Activated CD4-positive, alpha-beta T cell treated with anti-CD3 and anti-CD28 coated beads for 36 hours (primary cell): ENCODE data around the gene CKAP2. TPM values are rescaled to one million over a fixed set of nuclear protein-coding genes. Genes with fewer than 3 reads are reported as not detected.
"Not testable (repeated sequence)": the region's sequence is repeated elsewhere in the genome, so short reads cannot be mapped to it uniquely, and the experiment has no call there.

Experiments used
- ATAC-seq: fragments of 200-7000 bp; cut with Tn5 transposase; one replicate; pipeline ENCODE4 v1.10.0; 2021; ENCODE audit warnings: mild to moderate bottlenecking, moderate library complexity
- CTCF ChIA-PET: fragments of 350-600 bp; sonication (Branson Sonifier 250); formaldehyde crosslinking; loops from one replicate; lab custom pipeline; 2021; ENCODE audit warnings: antibody characterized with exemption; lab: Charles Lee
- POLR2A ChIA-PET: fragments of 350-600 bp; sonication (Branson Sonifier 250); formaldehyde crosslinking; loops from one replicate; lab custom pipeline; 2021; ENCODE audit warnings: antibody characterized with exemption, inconsistent platforms; lab: Charles Lee
- DNase-seq: peaks from one replicate; pipeline ENCODE4 v3.0.0-alpha.2; 2020
- H3K27ac Mint-ChIP-seq: one replicate; pipeline ENCODE4 v1.8.0; 2021; ENCODE audit warnings: mixed read lengths
- H3K27me3 Mint-ChIP-seq: one replicate; pipeline ENCODE4 v1.8.0; 2021; ENCODE audit warnings: mixed read lengths
- H3K36me3 Mint-ChIP-seq: one replicate; pipeline ENCODE4 v1.8.0; 2021; ENCODE audit warnings: low read depth, mixed read lengths
- H3K4me1 Mint-ChIP-seq: one replicate; pipeline ENCODE4 v1.8.0; 2021; ENCODE audit warnings: mixed read lengths
- H3K4me3 Mint-ChIP-seq: one replicate; pipeline ENCODE4 v1.8.0; 2021; ENCODE audit warnings: mild to moderate bottlenecking, moderate library complexity, mixed read lengths
- H3K9me3 Mint-ChIP-seq: one replicate; pipeline ENCODE4 v1.8.0; 2021; ENCODE audit warnings: low read depth, mixed read lengths
- intact Hi-C, 2 experiments: fragments of 100-400 bp; cut with DNase I in 1 of 2; cut with micrococcal nuclease in 1 of 2; formaldehyde crosslinking; loops; one replicate each; pipeline versions ENCODE4 v1.14.2 to v1.15.1; 2022 to 2024; cut with DNase I, micrococcal nuclease
- total RNA-seq, 2 experiments: library from RNA; stranded (reverse); gene quantifications; one replicate each; pipeline ENCODE4 v1.2.3, GENCODE V29; 2021

Gene CKAP2
- total RNA-seq, 2 experiments from 2014 or later = 65.5 to 95.7 TPM

GRCh38 chr13:52451135-52451804 lies 4.0 kb upstream of the CKAP2 start:
- H3K27ac Mint-ChIP-seq = no peak overlapping the region
- DNase-seq (no peak), ATAC-seq (no peak)
- H3K9me3 Mint-ChIP-seq = no peaks in the 10 kb centered on the region
- peaks cover 2% of the 10 kb centered on the region for H3K27me3 Mint-ChIP-seq
- peaks cover 38% of the 10 kb centered on the region for H3K4me1 Mint-ChIP-seq
- H3K4me3 Mint-ChIP-seq = peak overlapping the region; percentile 88
- ChIA-PET CTCF (interaction anchor here (0.6 to 2.9 kb wide), 21 partner anchors 8 to 1018 kb away, joined by 3 to 11 read pairs (median 4); partner anchors contain the start of genes NEK5, SUGT1 and THSD1), POLR2A (interaction anchor here (1.4 kb wide), 1 partner anchor 202 kb away, joined by 4 read pairs; the partner anchor contains the start of gene SUGT1)
- intact Hi-C loops = loop anchor here (2.0 to 10.0 kb wide), 3 partner anchors 102 to 626 kb away; no protein-coding TSS in a partner anchor
- H3K36me3 Mint-ChIP-seq = peaks cover 8% of the 10 kb centered on the region

- H3K4me3 Mint-ChIP-seq = no peak overlapping the region
- no peak overlapping the region for H3K27ac Mint-ChIP-seq
- ChIA-PET POLR2A (no interaction called here), CTCF (interaction anchor here (0.7 kb wide), 1 partner anchor 453 kb away, joined by 3 read pairs; no protein-coding TSS in a partner anchor)
- H3K4me1 Mint-ChIP-seq = peaks cover 41% of the 10 kb centered on the region
- H3K36me3 Mint-ChIP-seq = peaks cover 17% of the 10 kb centered on the region
- H3K9me3 Mint-ChIP-seq = no peaks in the 10 kb centered on the region
- peaks cover 2% of the 10 kb centered on the region for H3K27me3 Mint-ChIP-seq
- intact Hi-C loops = loop anchor here (5.0 to 10.0 kb wide), 2 partner anchors 555 to 628 kb away; no protein-coding TSS in a partner anchor
- ATAC-seq (no peak), DNase-seq (no peak)
Observed at GRCh38 chr13:52452470-52452869, 2.8 kb upstream of the CKAP2 start.

- ChIA-PET CTCF (no interaction called here), POLR2A (no interaction called here)
- intact Hi-C loops = loop anchor here (1.0 to 10.0 kb wide), 7 partner anchors 260 to 870 kb away; partner anchors contain the start of genes ALG11 (in 1 of the 2) and WDFY2 (in 1 of the 2)
- DNase-seq = peak; percentile 29
- peak overlapping the region; percentile 83 for H3K4me3 Mint-ChIP-seq
- peaks cover 2% of the 10 kb centered on the region for H3K27me3 Mint-ChIP-seq
- peaks cover 31% of the 10 kb centered on the region for H3K4me1 Mint-ChIP-seq
- H3K36me3 Mint-ChIP-seq = peaks cover 24% of the 10 kb centered on the region
- H3K27ac Mint-ChIP-seq = peak overlapping the region; percentile 97
- H3K9me3 Mint-ChIP-seq = no peaks in the 10 kb centered on the region
- ATAC-seq = no peak
Observed at GRCh38 chr13:52454459-52454819, 839 bp upstream of the CKAP2 start.

GRCh38 chr13:52455677-52456041 lies 381 bp downstream of the CKAP2 start:
- ChIA-PET POLR2A (no interaction called here), CTCF (interaction anchor here (0.6 kb wide), 1 partner anchor 14 kb away, joined by 3 read pairs; no protein-coding TSS in a partner anchor)
- peaks cover 2% of the 10 kb centered on the region for H3K27me3 Mint-ChIP-seq
- peaks cover 32% of the 10 kb centered on the region for H3K4me1 Mint-ChIP-seq
- H3K36me3 Mint-ChIP-seq = peaks cover 30% of the 10 kb centered on the region
- H3K4me3 Mint-ChIP-seq = peak overlapping the region; percentile 83
- H3K9me3 Mint-ChIP-seq = no peaks in the 10 kb centered on the region
- peak overlapping the region; percentile 78 for H3K27ac Mint-ChIP-seq
- intact Hi-C loops = loop anchor here (1.0 to 10.0 kb wide), 10 partner anchors 108 to 1002 kb away; partner anchors contain the start of genes SUGT1 (in 2 of the 2), ALG11 (in 1 of the 2), INTS6 (in 1 of the 2) and WDFY2 (in 1 of the 2)
- DNase-seq (peak; percentile 87), ATAC-seq (peak; percentile 43)

- Mint-ChIP-seq H3K9me3 (no peaks in the 10 kb centered on the region), H3K27me3 (peaks cover 2% of the 10 kb centered on the region), H3K4me1 (peaks cover 34% of the 10 kb centered on the region), H3K27ac (no peak overlapping the region), H3K36me3 (peaks cover 48% of the 10 kb centered on the region), H3K4me3 (no peak overlapping the region)
- intact Hi-C loops = loop anchor here in 1 of 2 experiments (5.0 to 10.0 kb wide), 2 partner anchors 112 to 635 kb away; no protein-coding TSS in a partner anchor
- POLR2A ChIA-PET = no interaction called here
- CTCF ChIA-PET = interaction anchor here (2.2 kb wide), 1 partner anchor 9 kb away, joined by 11 read pairs; the partner anchor contains the start of gene VPS36
- no peak for DNase-seq
- no peak for ATAC-seq
Observed at GRCh38 chr13:52459668-52460067, 4.4 kb downstream of the CKAP2 start.

GRCh38 chr13:52461265-52461664 lies 6.0 kb downstream of the CKAP2 start:
- H3K9me3 Mint-ChIP-seq = no peaks in the 10 kb centered on the region
- no peaks in the 10 kb centered on the region for H3K27me3 Mint-ChIP-seq
- POLR2A ChIA-PET = no interaction called here
- DNase-seq = no peak
- peaks cover 50% of the 10 kb centered on the region for H3K36me3 Mint-ChIP-seq
- intact Hi-C loops = no loop called here
- no peak overlapping the region for H3K4me3 Mint-ChIP-seq
- peaks cover 31% of the 10 kb centered on the region for H3K4me1 Mint-ChIP-seq
- no peak overlapping the region for H3K27ac Mint-ChIP-seq
- peak; percentile 58 for ATAC-seq
- CTCF ChIA-PET = no interaction called here

GRCh38 chr13:52463526-52463925 lies 8.2 kb downstream of the CKAP2 start:
- CTCF ChIA-PET = interaction anchor here (1.6 kb wide), 1 partner anchor 13 kb away, joined by 3 read pairs; the partner anchor contains the start of gene VPS36
- Mint-ChIP-seq H3K4me3 (no peak overlapping the region), H3K9me3 (peaks cover 2% of the 10 kb centered on the region), H3K27me3 (no peaks in the 10 kb centered on the region), H3K36me3 (peaks cover 54% of the 10 kb centered on the region), H3K4me1 (peaks cover 22% of the 10 kb centered on the region), H3K27ac (no peak overlapping the region)
- POLR2A ChIA-PET = no interaction called here
- intact Hi-C loops = no loop called here
- DNase-seq = no peak
- no peak for ATAC-seq

GRCh38 chr13:52468487-52468886 lies 13.2 kb downstream of the CKAP2 start:
- H3K9me3 Mint-ChIP-seq, H3K4me3 Mint-ChIP-seq, POLR2A ChIA-PET, intact Hi-C loops, H3K27ac Mint-ChIP-seq, H3K4me1 Mint-ChIP-seq, DNase-seq, CTCF ChIA-PET, H3K27me3 Mint-ChIP-seq, ATAC-seq: not testable (repeated sequence)
- H3K36me3 Mint-ChIP-seq = peaks cover 57% of the 10 kb centered on the region

- H3K4me1 Mint-ChIP-seq, intact Hi-C loops, H3K27me3 Mint-ChIP-seq, ATAC-seq, DNase-seq, H3K27ac Mint-ChIP-seq, H3K4me3 Mint-ChIP-seq, H3K9me3 Mint-ChIP-seq, CTCF ChIA-PET, H3K36me3 Mint-ChIP-seq, POLR2A ChIA-PET: not testable (repeated sequence)
Observed at GRCh38 chr13:52480677-52481428, 25.6 kb downstream of the CKAP2 start.

- H3K36me3 Mint-ChIP-seq, ATAC-seq, POLR2A ChIA-PET, H3K27me3 Mint-ChIP-seq, H3K9me3 Mint-ChIP-seq, H3K4me3 Mint-ChIP-seq, H3K27ac Mint-ChIP-seq, H3K4me1 Mint-ChIP-seq, CTCF ChIA-PET, intact Hi-C loops, DNase-seq: not testable (repeated sequence)
Observed at GRCh38 chr13:52487078-52487477, 31.8 kb downstream of the CKAP2 start.

GRCh38 chr13:52488763-52489162 lies 33.5 kb downstream of the CKAP2 start:
- CTCF ChIA-PET, H3K9me3 Mint-ChIP-seq, ATAC-seq, H3K27ac Mint-ChIP-seq, H3K4me3 Mint-ChIP-seq, POLR2A ChIA-PET, H3K4me1 Mint-ChIP-seq, DNase-seq, H3K36me3 Mint-ChIP-seq, intact Hi-C loops, H3K27me3 Mint-ChIP-seq: not testable (repeated sequence)
